ENCODE measurements around the gene SRGAP2B.
"Not testable (repeated sequence)": the region's sequence is repeated elsewhere in the genome, so short reads cannot be mapped to it uniquely, and the experiment has no call there.

Gene SRGAP2B

GRCh38 chr1:144992915-144993314, 102.2 kb downstream of the SRGAP2B start:
- DNase-seq, result not testable (repeated sequence)

GRCh38 chr1:144990611-144991010, 104.5 kb downstream of the SRGAP2B start:
- not testable (repeated sequence) for DNase-seq

- not testable (repeated sequence) for DNase-seq
These were observed 108.0 kb downstream of the SRGAP2B start for GRCh38 chr1:144987131-144987530.

- not testable (repeated sequence) for DNase-seq
These were observed 108.8 kb downstream of the SRGAP2B start for GRCh38 chr1:144986171-144986860.

GRCh38 chr1:144985550-144986170, 109.5 kb downstream of the SRGAP2B start:
- not testable (repeated sequence) for DNase-seq

- not testable (repeated sequence) for DNase-seq
These were observed 112.2 kb downstream of the SRGAP2B start for GRCh38 chr1:144982802-144983525.

GRCh38 chr1:144981157-144981556, 114.0 kb downstream of the SRGAP2B start:
- not testable (repeated sequence) for DNase-seq

- not testable (repeated sequence) for DNase-seq
These were observed 115.0 kb downstream of the SRGAP2B start for GRCh38 chr1:144979960-144980595.

GRCh38 chr1:144977856-144978255, 117.3 kb downstream of the SRGAP2B start:
- not testable (repeated sequence) for DNase-seq

- not testable (repeated sequence) for DNase-seq
These were observed 123.2 kb downstream of the SRGAP2B start for GRCh38 chr1:144971936-144972335.

- not testable (repeated sequence) for DNase-seq
These were observed 128.6 kb downstream of the SRGAP2B start for GRCh38 chr1:144966488-144966887.

GRCh38 chr1:144964765-144965164, 130.4 kb downstream of the SRGAP2B start:
- DNase-seq, result not testable (repeated sequence)

GRCh38 chr1:144964186-144964585, 130.9 kb downstream of the SRGAP2B start:
- DNase-seq, result not testable (repeated sequence)

- DNase-seq, result not testable (repeated sequence)
These were observed 131.6 kb downstream of the SRGAP2B start for GRCh38 chr1:144963571-144963970.

GRCh38 chr1:144961604-144962583, 133.2 kb downstream of the SRGAP2B start:
- DNase-seq, result not testable (repeated sequence)

GRCh38 chr1:144960929-144961488, 134.1 kb downstream of the SRGAP2B start:
- not testable (repeated sequence) for DNase-seq

- DNase-seq, result not testable (repeated sequence)
These were observed 146.7 kb downstream of the SRGAP2B start for GRCh38 chr1:144948390-144948789.

GRCh38 chr1:144947495-144947894, 147.6 kb downstream of the SRGAP2B start:
- DNase-seq, result not testable (repeated sequence)

GRCh38 chr1:144946525-144947480, 148.3 kb downstream of the SRGAP2B start:
- DNase-seq, result not testable (repeated sequence)

- not testable (repeated sequence) for DNase-seq
These were observed 153.4 kb downstream of the SRGAP2B start for GRCh38 chr1:144941710-144942109.
